ENCODE measurements around the gene MITF. TPM values are rescaled to one million over a fixed set of nuclear protein-coding genes. Genes with fewer than 3 reads are reported as not detected.

MITF gene, protein sequence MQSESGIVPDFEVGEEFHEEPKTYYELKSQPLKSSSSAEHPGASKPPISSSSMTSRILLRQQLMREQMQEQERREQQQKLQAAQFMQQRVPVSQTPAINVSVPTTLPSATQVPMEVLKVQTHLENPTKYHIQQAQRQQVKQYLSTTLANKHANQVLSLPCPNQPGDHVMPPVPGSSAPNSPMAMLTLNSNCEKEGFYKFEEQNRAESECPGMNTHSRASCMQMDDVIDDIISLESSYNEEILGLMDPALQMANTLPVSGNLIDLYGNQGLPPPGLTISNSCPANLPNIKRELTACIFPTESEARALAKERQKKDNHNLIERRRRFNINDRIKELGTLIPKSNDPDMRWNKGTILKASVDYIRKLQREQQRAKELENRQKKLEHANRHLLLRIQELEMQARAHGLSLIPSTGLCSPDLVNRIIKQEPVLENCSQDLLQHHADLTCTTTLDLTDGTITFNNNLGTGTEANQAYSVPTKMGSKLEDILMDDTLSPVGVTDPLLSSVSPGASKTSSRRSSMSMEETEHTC
- total RNA-seq (10 to 100 TPM in 4 of 5 donors, 1 to 10 TPM in 1; 3.5 to 61.3 (median 26.3) TPM), polyA plus RNA-seq (1 to 10 TPM; 3.7 to 8.2 (median 7.3) TPM)
- long read RNA-seq, donor 1 = 0 reads
- long read RNA-seq, donor 2, partial matches to known transcripts = 0 of 1 reads
- long read RNA-seq, donor 2, other reads (novel, unspliced or antisense) = 0 of 1 reads
- long read RNA-seq, donor 3, full-length matches to known transcripts = 2 of 2 reads
- long read RNA-seq, donor 3, partial matches to known transcripts = 0 of 2 reads
- long read RNA-seq, donor 3, other reads (novel, unspliced or antisense) = 0 of 2 reads
- long read RNA-seq, donor 4 = 0 reads
- long read RNA-seq, donor 5, full-length matches to known transcripts = 3 of 3 reads
- long read RNA-seq, donor 5, partial matches to known transcripts = 0 of 3 reads
- long read RNA-seq, donor 5, other reads (novel, unspliced or antisense) = 0 of 3 reads
- long read RNA-seq, donor 6 = 0 reads
- long read RNA-seq, donor 7 = 0 reads
- long read RNA-seq, donor 8, full-length matches to known transcripts = 2 of 12 reads
- long read RNA-seq, donor 8, partial matches to known transcripts = 10 of 12 reads
- long read RNA-seq, donor 8, other reads (novel, unspliced or antisense) = 0 of 12 reads
- long read RNA-seq, donor 9 = 0 reads
- long read RNA-seq, donor 10, partial matches to known transcripts = 0 of 1 reads
- long read RNA-seq, donor 10, other reads (novel, unspliced or antisense) = 0 of 1 reads

DNA sequence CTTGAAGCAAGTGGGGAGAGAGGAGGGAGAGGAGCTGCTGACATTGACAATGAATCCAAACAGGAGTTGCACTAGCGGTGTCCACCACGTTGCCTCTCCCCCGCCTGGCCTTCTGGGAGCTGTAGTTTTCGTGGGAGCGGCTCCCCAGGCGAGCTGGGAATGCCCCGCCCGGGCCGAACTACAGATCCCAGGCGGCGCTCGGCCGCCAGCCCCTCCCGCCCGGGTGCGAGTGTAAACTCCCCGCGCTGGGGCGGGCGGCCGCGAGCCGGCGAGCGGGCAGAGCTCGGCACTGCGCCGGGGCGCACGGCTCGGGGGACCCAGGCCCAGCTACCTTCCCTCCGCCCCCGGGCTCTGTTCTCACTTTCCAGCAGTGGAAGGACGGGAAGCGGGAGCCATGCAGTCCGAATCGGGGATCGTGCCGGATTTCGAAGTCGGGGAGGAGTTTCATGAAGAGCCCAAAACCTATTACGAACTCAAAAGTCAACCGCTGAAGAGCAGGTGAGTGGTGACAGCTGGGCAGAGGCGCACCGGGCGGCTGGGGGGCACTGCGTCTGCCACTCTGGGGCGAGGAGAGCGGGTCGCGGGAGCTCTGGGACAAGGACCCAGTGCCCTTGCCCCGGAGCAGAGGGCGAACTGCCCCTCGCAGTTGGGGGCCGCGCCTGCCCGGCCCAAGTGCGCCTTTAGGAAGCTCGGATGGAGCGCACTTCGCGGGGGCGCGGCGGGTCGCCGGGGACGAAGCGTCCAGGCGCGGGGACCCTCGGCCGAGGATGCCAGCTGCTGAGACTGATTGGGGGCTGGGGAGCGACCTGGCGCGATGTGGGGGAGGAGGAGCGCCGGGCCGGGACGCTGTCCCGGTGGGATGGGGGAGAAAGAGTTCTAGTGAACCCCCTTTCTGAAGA lies at the start of gene MITF:
Gene MITF, plus strand, starts transcription at position 261 of the 899 bp plus-strand sequence. Its CDS starts 134 bp downstream, at position 395.
- DNase-seq = peak; percentile 90 to 97
- H3K27me3 ChIP-seq = peaks cover 0 to 11% (median 0%) of the 10 kb centered on the region in 3 donors
- TF ChIP-seq, protein P1, sequence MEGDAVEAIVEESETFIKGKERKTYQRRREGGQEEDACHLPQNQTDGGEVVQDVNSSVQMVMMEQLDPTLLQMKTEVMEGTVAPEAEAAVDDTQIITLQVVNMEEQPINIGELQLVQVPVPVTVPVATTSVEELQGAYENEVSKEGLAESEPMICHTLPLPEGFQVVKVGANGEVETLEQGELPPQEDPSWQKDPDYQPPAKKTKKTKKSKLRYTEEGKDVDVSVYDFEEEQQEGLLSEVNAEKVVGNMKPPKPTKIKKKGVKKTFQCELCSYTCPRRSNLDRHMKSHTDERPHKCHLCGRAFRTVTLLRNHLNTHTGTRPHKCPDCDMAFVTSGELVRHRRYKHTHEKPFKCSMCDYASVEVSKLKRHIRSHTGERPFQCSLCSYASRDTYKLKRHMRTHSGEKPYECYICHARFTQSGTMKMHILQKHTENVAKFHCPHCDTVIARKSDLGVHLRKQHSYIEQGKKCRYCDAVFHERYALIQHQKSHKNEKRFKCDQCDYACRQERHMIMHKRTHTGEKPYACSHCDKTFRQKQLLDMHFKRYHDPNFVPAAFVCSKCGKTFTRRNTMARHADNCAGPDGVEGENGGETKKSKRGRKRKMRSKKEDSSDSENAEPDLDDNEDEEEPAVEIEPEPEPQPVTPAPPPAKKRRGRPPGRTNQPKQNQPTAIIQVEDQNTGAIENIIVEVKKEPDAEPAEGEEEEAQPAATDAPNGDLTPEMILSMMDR (IDR thresholded peaks at IDR 0.05) = no peak
- no peak for TF ChIP-seq POLR2A (IDR thresholded peaks at IDR 0.05)
- no peak for TF ChIP-seq EP300 (IDR thresholded peaks at IDR 0.05)
- peak in 2 of 3 donors; percentile 13 to 22 for TF ChIP-seq POLR2AphosphoS5 (IDR thresholded peaks at IDR 0.05)
- H3K4me1 ChIP-seq = peaks cover 0 to 44% (median 22%) of the 10 kb centered on the region in 4 donors
- peak within 1 kb of the TSS; percentile 68 to 87 (median 80) for H3K27ac ChIP-seq
- no peaks in the 10 kb centered on the region for H3K36me3 ChIP-seq
- H3K9me3 ChIP-seq = no peaks in the 10 kb centered on the region
- intact Hi-C loops (cut with DNase I; ENCODE audit: low total_unique reads) = no loop called here
- WGBS, 5 donors = 0 to 1% (median 1%) methylated on average over 24 to 81 of the region's 81 CpGs
- peak within 1 kb of the TSS; percentile 59 to 95 (median 75) for H3K4me3 ChIP-seq

DNA sequence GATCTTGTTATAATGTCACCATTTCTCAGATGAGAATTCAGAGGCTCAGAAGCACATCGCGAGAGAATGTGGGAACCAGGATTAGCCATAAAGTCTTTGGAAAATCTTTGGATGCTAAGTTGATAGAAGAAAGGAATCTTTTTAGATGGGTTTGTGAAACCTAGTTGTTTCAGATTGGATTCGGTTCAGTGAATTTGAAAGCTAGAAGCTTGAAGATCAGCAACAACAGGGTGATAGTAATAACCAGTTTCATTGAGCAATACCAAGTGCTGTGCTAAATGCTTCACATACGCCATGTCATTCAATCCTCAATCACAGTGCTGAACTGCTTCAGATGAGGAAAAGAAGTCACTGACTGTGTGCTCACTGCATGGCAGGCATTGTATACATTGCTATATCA lies 47.4 kb upstream of the MITF start:
- WGBS, 5 donors = 83 to 93% (median 92%) methylated on average over 4 of the region's 4 CpGs
- Histone ChIP-seq H3K4me1 (peaks cover 0 to 6% (median 2%) of the 10 kb centered on the region in 4 donors), H3K4me3 (no peak overlapping the region), H3K27ac (no peak overlapping the region), H3K27me3 (no peaks in the 10 kb centered on the region), H3K9me3 (no peaks in the 10 kb centered on the region), H3K36me3 (no peaks in the 10 kb centered on the region)
- no peak for DNase-seq
- intact Hi-C loops (cut with DNase I; ENCODE audit: low total_unique reads) = loop anchor here (10.0 kb wide), 2 partner anchors 103 to 253 kb away; no protein-coding TSS in a partner anchor
- TF ChIP-seq EP300 (IDR thresholded peaks at IDR 0.05) (no peak), POLR2AphosphoS5 (IDR thresholded peaks at IDR 0.05) (no peak)
- TF ChIP-seq, protein P1 (IDR thresholded peaks at IDR 0.05) = no peak

DNA sequence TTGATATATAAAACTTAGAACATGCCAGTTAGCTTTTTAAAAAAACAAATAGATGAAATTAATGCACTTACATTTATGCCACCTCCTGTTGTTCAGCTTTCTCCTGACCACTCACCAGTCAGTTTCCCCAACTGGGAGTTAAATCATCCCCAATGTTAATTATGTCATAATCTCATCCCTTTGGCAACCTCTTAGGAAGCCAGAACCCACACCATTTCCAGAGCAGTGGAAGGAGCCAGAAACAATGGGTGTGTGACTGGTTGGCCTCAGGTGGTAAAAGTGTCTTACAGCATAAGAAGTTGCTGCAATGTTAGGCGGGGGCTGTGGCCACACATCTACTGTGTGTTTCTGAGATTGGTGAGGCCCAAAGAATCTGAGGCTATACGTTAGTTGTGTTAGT lies 46.5 kb upstream of the MITF start:
- WGBS, 5 donors = 85 to 96% (median 90%) methylated on average over 2 of the region's 2 CpGs
- intact Hi-C loops (cut with DNase I; ENCODE audit: low total_unique reads) = loop anchor here (10.0 kb wide), 2 partner anchors 102 to 252 kb away; no protein-coding TSS in a partner anchor
- TF ChIP-seq, protein P1 (IDR thresholded peaks at IDR 0.05) = no peak

More for the DNA sequence above, 46.5 kb upstream of the MITF start:
- no peak for DNase-seq
- H3K4me1 ChIP-seq = peaks cover 0 to 6% (median 2%) of the 10 kb centered on the region in 4 donors
- H3K4me3 ChIP-seq = no peak overlapping the region
- no peaks in the 10 kb centered on the region for H3K36me3 ChIP-seq
- no peak overlapping the region for H3K27ac ChIP-seq
- no peaks in the 10 kb centered on the region for H3K9me3 ChIP-seq
- H3K27me3 ChIP-seq = no peaks in the 10 kb centered on the region

Data from stomach (tissue), 19 donors.